NB4 (cell line): Measurements from ENCODE around the gene PAX5.

Source experiments
- CTCF ChIP-seq: IDR thresholded peaks from one replicate; pipeline ENCODE4 v1.5.1; 2012; ENCODE audit warnings: low read depth, low read length
- POLR2A ChIP-seq: IDR thresholded peaks from 2 replicates; pipeline ENCODE4 v1.6.1; 2011; ENCODE audit warnings: mild to moderate bottlenecking; ENCODE audit not compliant: insufficient read length; ENCODE audit errors: extremely low read depth

- TF ChIP-seq CTCF (no peak), POLR2A (no peak)
These were observed 184.1 kb downstream of the PAX5 start for GRCh38 chr9:36849943-36850342.
